ENCODE measurements around the gene CSTPP1.
"Not testable (repeated sequence)": the region's sequence is repeated elsewhere in the genome, so short reads cannot be mapped to it uniquely, and the experiment has no call there.

The CSTPP1 gene

DNA sequence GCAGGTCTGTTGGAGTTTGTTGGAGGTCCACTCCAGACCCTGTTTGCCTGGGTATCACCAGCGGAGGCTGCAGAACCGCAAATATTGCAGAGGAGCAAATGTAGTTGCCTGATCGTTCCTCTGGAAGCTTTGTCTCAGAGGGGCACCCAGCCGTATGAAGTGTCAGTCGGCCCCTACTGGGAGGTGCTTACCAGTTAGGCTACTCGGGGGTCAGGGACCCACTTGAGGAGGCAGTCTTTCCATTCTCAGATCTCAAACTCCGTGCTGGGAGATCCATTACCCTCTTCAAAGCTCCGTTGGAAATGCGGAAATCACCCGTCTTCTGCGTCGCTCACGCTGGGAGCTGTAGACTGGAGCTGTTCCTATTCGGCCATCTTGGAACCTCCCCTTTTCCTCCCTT, 61.2 kb downstream of the CSTPP1 start:
- FAIRE-seq = not testable (repeated sequence)

DNA sequence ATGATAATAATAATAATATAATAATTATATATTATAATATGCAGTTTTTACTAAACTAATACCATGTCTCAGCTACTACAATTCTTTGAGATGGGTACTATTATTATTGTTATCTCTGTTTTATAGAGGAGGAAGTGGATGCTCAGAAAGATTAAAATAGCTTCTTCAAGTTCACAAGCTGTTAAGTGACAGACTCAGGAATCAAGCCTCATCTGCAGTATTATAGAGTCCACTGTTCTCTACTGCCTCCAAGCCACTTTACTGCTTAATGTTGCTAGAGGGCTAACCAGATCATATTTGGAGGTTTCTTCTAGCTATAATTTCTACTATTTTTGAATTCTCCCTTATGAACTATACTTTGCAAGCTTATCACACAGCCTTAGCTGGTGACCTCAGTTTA, 62.7 kb downstream of the CSTPP1 start:
- FAIRE-seq = no peak

DNA sequence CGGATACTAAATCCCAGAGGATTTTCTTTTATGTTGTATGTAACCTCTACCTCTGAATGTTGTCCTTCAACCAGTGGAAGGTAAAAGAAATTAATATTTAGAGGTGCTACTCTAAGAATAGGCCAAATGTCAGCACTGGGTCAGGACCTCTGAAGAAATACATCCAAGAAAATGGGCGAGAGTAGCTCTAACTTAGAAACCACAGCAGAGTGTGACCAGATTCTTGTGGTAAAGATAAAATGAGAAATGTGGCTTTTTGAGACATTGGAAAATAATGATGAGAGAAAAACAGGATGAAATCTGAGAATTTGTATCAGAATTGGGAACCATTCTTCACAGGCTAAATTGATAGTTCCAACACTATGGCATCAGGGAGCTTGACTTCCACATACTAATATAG, 63.5 kb downstream of the CSTPP1 start:
- FAIRE-seq = no peak

DNA sequence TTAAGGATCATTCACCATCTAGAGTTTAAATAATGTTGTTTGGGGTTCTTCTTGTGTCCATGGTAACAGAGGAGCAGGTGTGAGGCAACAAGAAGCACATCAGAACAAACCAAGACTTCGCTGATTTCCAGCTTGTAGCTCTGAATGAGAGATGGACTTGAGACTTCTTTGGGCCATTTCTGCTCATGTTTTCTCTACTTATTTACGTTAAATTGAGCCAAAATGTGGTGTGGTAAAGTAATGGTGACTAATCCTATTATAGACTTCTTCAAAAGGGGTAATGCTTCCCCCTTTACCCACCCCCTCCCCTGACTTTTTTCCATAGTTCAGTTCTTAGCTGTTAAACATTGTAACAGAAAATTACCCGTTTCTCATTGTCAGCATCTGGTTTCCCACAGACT, 65.2 kb downstream of the CSTPP1 start:
- FAIRE-seq = no peak

DNA sequence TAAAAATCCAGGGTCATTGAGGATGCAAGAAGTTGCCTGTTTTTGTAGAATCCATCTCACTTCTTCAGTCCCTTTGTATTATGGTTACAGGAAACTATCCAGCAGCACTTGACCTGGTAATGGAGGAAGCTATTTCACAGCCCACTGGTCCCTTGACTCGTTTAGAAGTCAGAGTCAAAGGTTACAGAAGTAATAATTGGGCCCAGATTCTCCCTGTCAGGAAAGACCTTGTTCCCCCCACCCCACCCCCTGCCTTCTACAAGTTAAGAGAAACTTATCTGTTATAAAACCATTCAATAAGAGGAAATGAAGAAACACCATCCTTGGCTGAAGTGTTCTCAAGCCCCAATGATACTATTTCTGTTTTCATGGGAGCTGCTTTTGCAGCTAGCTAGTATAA, 65.8 kb downstream of the CSTPP1 start:
- FAIRE-seq = no peak

DNA sequence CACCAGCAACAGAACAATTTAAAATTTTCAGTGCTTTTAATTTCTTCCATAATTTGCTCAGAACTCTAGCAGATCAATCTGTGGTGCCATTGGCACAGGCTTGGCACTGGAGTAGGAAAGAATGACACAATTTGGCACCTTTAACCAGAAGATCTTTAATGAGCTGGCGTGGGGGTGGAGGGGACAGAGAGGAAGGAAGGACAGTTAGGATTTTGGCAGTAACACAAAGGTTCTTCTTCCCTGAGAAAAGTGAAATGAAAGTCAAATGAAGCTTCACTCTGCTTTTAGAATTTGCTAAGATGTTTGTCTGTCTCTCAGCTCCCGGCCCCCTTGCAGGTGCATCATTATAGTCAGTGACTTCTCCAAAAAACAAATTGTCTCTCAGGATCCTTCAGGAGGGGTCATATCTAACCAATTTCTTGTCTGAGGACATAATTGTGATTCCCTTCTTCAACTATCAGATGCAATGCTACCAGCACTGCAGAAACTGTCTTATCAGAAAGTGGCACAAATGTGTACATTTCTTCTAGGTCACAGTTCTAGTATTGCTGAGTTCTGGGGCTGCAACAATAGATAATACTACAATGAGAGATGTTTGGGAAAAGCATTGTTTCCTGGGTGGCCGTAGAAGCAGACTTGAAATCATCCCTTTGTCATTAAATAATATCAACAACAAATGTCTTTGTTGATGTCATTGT, 66.8 kb downstream of the CSTPP1 start:
- no peak for FAIRE-seq

DNA sequence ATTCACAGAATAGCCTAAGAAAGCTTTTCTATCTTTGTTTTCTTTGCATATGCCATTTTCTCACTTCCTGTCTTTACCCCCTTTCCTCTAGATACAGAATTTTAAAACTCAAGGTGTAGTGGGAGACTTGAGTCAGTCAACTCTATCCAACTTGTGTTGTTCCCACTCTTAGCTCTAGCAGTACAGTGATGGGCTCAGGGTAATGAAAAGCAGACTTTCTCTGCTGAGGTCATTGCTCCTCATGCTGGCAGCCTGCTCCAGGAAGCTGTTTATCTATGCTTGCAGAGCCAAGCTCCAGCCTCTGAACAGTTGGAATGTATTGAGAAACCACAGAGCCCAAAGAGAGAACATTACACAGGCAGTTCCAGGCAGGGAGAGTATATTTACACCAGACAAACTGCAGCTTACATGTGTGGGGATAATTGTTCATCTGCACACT, 68.1 kb downstream of the CSTPP1 start:
- peak; percentile 33 for FAIRE-seq

DNA sequence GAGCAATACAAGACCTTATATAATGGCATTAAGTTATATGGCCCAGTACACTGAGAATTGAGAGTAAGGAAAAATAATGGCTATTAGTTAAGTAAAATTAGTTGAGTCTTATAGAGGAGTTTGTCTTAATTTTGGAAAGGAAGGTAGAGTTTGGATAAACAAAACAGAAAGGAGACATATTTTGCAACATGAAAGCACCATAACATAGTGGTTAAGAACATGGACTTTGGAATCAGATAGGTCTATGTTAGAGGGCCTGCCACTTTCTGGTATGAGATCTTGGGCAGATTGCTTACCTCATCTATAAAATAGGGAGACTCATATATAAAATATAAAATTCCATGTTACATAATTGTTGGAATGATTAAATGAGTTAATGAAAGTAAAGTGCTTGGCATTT, 68.9 kb downstream of the CSTPP1 start:
- FAIRE-seq = no peak

DNA sequence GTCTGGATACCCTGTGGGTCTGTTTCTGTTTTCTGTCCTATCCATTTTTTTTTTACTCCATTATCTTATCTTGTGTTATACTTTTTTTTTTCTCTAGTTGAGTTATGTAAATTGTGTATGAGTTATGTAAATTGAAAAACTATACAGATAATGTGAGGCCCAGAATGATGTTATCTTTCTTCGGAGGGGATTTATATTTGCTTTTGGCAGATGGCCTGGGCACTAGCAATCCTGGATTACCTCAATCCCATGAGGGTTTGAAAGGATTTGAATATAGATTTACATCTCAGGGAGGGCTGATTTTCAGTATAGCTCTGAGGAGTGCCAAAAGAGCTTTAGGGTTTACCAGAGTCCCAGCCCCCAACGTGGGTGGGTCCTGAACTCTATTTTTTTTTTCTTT, 71.0 kb downstream of the CSTPP1 start:
- FAIRE-seq = no peak

DNA sequence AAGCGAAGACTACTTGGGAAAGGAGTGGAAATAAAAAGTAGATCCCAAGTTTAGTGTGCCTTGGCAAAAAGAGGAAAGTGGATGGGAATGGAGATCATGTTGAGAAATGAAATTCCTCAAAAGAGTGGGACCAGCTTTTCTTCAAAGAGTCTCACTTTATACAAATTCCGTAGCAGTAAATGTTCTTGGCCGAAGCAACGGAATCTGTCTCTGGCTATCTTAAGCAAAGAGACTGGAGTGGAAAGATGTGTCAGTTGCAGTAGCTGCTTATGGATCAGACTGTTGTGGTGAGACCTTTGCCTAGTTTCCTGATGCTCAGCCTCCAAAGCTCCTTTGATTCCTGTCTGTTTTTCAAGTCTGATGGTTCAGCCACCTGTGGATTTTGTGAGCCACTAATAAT, 73.6 kb downstream of the CSTPP1 start:
- no peak for FAIRE-seq

DNA sequence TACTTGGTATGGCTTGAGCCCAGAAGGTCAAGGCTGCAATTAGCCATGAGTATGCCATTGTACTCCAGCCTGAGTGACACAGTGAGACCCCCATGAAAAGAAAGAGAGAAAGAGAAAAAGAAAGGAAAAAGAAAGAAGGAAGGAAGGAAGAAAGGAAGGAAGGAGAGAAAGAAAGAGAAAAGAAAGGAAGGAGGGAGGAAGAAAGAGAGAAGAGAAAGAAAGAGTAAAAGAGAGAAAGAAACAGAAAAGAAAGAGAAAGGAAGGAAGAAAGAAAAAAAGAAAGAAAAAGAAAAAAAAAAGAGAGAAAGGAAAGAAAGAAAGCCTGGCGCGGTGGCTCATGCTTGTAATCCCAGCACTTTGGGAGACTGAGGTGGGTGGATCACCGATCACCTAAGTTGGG, 77.5 kb downstream of the CSTPP1 start:
- FAIRE-seq = no peak

DNA sequence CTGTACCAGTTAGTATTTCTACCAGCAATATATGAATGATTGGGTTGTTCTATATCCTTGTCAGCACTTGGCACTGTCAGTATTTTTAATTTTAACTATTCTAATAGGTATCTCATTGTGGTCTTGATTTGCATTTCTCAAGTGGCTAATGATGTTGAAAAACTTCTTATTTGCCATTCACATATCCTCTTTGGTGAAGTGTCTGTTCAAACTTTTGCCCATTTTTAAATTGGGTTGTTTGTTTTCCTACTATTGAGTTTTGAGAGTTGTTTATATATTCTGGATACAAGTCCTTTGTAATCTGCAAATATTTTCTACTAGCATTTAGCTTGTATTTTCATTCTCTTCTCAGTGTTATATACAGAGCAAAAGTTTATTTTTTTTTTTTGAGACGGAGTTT, 82.1 kb downstream of the CSTPP1 start:
- no peak for FAIRE-seq

DNA sequence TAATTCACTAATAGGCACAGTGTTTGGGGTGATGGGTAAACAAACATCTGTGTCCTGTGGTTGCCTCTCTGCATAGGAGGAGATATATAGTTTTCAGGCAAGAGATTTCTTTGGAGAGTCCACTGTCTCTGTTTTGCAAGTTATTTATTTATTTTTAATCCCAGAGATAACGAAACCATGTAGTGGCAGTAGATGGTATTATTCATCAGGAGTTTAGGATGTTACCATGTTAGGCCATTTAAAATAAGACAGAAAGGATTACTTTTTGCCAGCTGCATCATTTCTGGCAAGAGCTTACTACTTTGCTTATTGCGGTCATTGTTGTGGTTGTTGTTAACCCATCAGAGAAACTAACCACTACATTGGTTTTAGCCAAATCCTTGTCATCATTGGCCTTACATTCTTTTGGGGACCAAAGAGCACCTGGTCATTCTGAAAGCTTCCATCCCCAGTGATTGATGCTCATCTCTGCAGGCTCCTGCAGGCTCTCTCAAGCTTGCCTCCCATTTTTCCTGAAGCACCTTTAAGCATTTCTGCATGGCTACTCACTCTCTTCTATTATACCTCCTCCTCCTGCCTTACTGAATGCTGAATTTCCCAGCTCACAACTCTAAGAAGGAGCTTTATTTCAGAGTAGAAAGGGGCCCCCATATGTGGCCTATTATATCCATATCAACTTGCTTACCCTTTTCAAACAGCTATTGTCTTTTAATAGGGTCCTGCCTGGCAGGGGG, 84.4 kb downstream of the CSTPP1 start:
- no peak for FAIRE-seq

DNA sequence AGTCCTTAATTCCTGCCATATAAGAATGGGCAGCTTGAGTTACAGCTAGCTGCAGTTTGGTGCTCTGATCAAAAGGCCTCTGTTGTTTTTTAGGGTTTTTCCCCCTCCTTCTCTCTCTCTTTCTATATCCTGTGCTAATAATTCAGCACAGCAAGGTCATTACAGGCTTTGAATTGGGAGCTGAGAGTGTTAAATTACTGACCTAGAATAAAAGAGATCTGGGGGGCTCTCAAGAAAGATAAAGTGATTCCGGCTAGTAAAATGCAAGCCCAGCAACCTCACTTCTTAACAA, 84.9 kb downstream of the CSTPP1 start:
- FAIRE-seq = no peak

DNA sequence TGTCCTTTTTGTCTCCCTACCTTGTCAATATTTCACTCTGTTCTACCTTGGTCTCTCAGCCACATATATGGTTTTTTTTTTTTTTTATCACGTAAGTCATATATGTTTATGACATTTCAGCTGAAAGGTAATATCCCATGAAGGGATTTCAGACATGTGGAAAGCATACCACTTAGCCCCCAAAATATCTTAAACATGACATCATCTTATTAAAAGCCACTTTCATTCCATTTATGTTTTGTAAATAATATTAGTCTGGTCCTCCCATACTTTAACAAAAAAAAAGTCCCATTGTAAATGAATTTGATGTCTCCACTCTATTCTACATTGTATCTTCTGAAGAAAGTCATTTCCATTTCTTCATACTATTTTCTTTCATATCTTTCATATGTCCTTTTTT, 85.4 kb downstream of the CSTPP1 start:
- FAIRE-seq = no peak

DNA sequence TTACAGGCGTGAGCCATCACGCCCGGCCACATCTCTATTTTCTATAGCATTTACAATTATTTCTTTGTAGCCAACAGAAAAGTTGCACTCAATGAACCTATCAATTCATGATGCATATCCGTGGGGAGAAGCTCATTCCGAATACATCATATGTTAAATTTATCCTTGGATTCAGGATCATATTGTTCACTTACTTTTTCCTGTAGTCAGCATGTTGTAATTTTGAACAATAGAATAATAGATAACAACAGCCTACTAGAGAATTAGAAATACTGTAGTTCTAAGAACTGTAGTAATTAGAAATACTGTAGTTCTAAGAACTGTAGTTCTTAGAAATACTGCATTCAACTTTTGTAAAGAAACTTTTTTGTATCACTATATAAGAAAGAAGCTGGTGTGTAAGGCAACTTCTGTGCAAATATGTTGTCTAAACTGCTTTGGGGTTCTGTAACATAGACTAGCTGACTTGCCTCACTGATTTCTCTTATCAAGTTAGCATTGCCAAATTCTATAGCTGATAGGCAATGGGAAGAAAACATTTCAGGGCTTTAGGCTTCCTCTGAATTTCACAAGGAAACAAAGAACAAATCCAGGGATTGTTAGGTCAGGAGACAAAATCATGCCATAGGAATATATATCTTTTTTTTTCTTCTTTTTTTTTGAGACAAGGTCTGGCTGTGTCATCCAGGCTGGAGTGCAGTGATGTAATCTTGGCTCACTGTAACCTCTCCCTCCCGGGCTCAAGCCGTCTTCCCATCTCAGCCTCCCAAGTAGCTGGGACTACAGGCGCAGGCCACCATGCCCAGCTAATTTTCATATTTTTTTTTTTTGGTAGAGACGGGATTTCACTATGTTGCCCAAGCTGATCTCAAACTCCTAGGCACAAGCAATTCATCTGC, 91.9 kb downstream of the CSTPP1 start:
- no peak for FAIRE-seq

DNA sequence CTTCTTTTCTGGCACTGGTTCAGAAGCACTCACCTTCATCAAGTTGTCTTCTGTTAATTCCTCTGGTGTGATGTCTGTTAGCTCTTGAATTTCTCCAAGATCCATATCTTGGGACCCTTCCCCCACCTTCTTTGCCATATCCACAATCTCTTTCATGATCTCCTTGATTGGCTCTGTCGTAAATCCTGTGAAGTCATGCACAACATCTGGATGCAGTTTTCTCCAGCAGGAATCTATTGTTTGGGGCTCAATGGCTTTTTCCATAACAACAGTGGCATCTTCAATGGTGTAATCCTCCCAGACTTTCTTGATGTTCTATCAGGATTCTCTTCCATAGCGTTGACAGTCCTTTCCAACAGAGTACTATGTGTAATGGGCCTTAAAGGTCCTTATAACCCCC, 96.9 kb downstream of the CSTPP1 start:
- no peak for FAIRE-seq

DNA sequence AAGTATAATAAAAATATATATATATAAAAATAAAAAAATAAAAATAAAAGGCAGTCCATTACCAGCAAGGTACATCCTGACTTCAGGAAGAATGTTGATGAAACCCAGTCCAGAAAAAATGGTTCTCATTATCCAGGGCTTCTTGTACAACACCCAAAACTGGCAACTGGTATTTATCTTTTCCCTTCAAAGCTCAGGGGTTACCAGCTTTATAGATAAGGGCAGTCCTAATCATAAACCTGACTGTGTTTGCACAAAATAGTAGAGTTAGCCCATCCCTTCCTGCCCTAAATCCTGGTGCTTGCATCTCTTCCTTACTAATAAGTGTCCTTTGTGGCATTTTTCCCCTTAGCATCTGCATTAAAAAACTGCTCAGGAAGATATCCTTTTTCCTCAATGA, 97.5 kb downstream of the CSTPP1 start:
- FAIRE-seq = no peak

DNA sequence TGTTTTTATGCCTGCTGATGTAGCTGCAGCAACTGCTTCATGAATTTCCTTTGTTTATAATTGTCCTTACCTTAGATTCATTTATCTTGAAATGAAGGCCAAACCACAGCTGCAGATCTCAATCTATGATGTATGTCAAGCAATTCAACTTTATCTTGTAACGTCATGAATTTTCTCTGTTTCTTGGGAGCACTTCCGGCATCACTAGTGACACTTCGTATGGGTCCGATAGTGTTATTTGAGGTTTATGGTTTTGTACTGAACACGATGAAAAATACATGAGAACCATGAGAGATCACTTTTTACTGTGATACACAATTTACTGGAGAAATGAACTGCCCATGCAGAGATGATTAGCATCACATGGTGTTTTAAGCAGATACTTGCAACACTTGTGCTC, 98.5 kb downstream of the CSTPP1 start:
- no peak for FAIRE-seq

DNA sequence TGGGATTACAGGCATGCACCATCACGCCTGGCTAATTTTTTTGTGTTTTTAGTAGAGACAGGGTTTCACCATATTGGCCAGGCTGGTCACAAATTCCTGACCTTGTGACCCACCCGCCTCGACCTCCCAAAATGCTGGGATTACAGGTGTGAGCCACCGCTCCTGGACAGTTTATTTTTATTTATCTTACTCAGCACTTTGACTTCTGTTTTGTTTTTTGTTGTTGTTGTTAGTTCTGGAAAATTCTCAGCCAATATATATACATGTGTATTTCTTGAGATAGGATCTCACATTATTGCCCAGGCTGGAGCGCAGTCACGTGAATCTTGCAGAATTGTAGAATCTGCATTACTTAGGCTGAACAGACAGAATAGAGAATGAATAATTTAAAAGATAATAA, 107.6 kb downstream of the CSTPP1 start:
- FAIRE-seq = no peak

DNA sequence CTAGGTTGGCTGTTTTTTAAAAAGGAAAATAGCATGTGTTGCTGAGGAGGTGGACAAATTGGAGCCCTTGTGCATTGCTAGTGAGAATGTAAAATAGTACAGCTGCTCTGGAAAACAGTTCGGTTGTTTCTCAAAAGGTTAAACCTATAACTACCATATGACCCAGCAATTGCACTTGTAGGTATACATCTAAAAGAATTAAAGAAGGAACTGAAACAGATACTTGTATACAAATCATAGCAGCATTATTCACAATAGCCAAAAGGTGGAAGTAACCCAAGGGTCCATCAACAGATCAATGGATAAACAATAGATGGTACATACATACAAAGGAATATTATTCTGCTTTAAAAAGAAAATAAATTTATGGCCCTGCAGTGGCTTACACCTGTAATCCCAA, 111.4 kb downstream of the CSTPP1 start:
- FAIRE-seq = no peak

DNA sequence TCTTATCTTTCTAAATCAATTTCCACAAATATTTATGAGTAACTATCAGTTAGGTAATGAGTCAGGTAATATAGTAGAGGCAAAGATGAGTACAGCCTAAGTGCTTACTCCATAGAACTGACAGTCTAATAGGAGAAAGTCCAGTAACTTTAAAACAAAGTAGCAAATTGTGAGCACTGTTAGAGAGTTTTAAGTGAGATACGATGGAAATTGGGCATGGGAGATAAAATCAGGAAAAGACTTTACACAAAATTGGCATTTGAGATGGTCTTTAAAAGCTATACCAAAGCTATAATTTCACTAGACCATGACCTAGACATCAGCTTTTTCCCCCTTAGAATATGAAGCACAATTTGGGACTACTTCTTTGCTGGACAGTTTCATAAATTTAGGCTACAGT, 113.7 kb downstream of the CSTPP1 start:
- FAIRE-seq = no peak

DNA sequence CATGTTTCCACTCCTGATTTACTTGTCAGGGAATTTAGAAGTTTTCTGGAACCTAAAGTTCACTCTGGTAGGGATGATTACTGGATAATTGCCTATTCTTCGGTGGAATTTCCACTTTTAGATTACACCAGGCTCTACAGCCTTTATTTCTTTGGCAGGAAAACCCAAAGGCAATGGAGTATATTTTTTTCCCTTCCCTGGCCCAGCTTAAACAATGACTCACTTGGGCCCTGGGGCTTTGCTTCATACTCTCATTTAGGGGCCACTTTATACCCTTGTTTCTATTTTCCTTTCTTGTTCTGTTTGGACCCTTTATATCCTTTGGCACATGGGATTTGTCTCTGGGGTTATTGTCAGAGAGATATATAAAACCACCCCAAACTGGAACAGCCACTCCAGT, 114.7 kb downstream of the CSTPP1 start:
- FAIRE-seq = no peak

DNA sequence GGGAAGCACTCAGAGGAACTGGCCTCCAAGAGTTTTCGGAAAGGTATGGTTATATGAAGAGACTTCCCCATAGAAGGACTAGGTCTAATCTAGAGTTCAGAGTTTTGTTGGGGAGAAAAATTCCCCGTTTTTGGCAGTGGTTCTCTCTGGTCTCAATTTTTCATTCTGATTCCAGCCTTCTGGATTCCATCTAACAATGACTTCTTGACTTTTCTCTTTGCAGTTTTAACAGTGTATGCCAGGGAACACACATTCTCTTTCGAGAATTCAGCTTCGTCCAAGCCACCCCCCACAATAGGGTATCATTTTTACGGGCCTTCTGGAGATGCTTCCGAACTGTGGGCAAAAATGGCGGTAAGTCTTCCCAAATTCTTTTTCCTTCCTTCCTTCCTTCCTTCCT, 115.6 kb downstream of the CSTPP1 start:
- FAIRE-seq = no peak
